ENCODE results near the gene RPRML. TPM values are rescaled to one million over a fixed set of nuclear protein-coding genes. Genes with fewer than 3 reads are reported as not detected.

RPRML gene
- total and polyA plus RNA-seq, 2 donors (not counting 1 experiment from before 2014, with no cell fraction given), result 0.89 TPM; not detected in 1

GRCh38 chr17:46986366-46986765 lies 7.3 kb upstream of the RPRML start:
- Histone ChIP-seq H2AFZ (ENCODE audit: insufficient read depth, low read depth, low read length, poor library complexity, severe bottlenecking) (no peak overlapping the region), H3K4me2 (replicated peaks; ENCODE audit: low read depth, low read length, poor library complexity, severe bottlenecking) (no peak overlapping the region), H3K4me1 (ENCODE audit: control insufficient read depth in 2 of 2, insufficient read depth in 2 of 2, low read length in 2 of 2) (peaks cover 10 to 11% of the 10 kb centered on the region in 2 donors), H3K4me3 (ENCODE audit: control extremely low read depth in 1 of 5, extremely low read depth in 1 of 5, insufficient read depth in 1 of 5, low read depth in 2 of 5, low read length in 4 of 5) (no peak overlapping the region), H3K9ac (ENCODE audit: low read length) (no peak overlapping the region), H3K79me2 (ENCODE audit: control insufficient read depth, insufficient read depth, low read length) (no peaks in the 10 kb centered on the region), H3K36me3 (replicated peaks in 1 of 2; ENCODE audit: control extremely low read depth in 1 of 2, control insufficient read depth in 1 of 2, extremely low read depth in 1 of 2, insufficient read depth in 2 of 2, low read length in 1 of 2) (no peaks in the 10 kb centered on the region), H3K9me3 (ENCODE audit: control extremely low read depth in 1 of 3, control insufficient read depth in 2 of 3, insufficient read depth in 1 of 3, low read length in 2 of 3) (peaks cover 0 to 2% (median 0%) of the 10 kb centered on the region in 3 donors), H4K20me1 (ENCODE audit: control insufficient read depth, insufficient read depth, low read length, poor library complexity, severe bottlenecking) (no peaks in the 10 kb centered on the region), H3K27ac (ENCODE audit: low read length in 2 of 2) (no peak overlapping the region), H3K27me3 (replicated peaks in 1 of 4; ENCODE audit: control extremely low read depth in 1 of 4, control insufficient read depth in 3 of 4, insufficient read depth in 4 of 4, low read length in 3 of 4) (peaks cover 0 to 2% (median 0%) of the 10 kb centered on the region in 4 experiments)
- Mint-ChIP-seq H3K27ac (no peak overlapping the region), H3K4me3 (no peak overlapping the region), H3K27me3 (peaks cover under 1% of the 10 kb centered on the region), H3K9me3 (ENCODE audit: insufficient read depth) (no peaks in the 10 kb centered on the region), H3K4me1 (peaks cover 20% of the 10 kb centered on the region)
- TF ChIP-seq CTCF (IDR thresholded peaks at IDR 0.05) (no peak), EZH2 (IDR thresholded peaks at IDR 0.05; ENCODE audit: borderline replicate concordance, insufficient read depth, low read depth, low read length, poor library complexity, severe bottlenecking) (no peak)
- 94% methylated on average over 7 of the region's 7 CpGs for WGBS (ENCODE audit: insufficient coverage)
- no peak for DNase-seq
- CTCF ChIA-PET, result interaction anchor here (1.0 kb wide), 1 partner anchor 46 kb away, joined by 3 read pairs; no protein-coding TSS in a partner anchor
- POLR2A ChIA-PET, result no interaction called here
- intact Hi-C loops (cut with micrococcal nuclease), result no loop called here
- no peak for ATAC-seq (ENCODE audit: low read depth)

GRCh38 chr17:46984892-46985291 lies 5.8 kb upstream of the RPRML start:
- ATAC-seq (ENCODE audit: low read depth) (no peak), DNase-seq (no peak)
- no peak overlapping the region for H3K4me3 Mint-ChIP-seq
- no peak overlapping the region for H3K4me3 ChIP-seq (ENCODE audit: control extremely low read depth in 1 of 5, extremely low read depth in 1 of 5, insufficient read depth in 1 of 5, low read depth in 2 of 5, low read length in 4 of 5)
- H2AFZ ChIP-seq (ENCODE audit: insufficient read depth, low read depth, low read length, poor library complexity, severe bottlenecking), result no peak overlapping the region
- no peak overlapping the region for H3K4me2 ChIP-seq (replicated peaks; ENCODE audit: low read depth, low read length, poor library complexity, severe bottlenecking)
- ChIA-PET POLR2A (no interaction called here), CTCF (interaction anchor here (1.4 kb wide), 1 partner anchor 43 kb away, joined by 5 read pairs; no protein-coding TSS in a partner anchor)
- no peaks in the 10 kb centered on the region for H3K79me2 ChIP-seq (ENCODE audit: control insufficient read depth, insufficient read depth, low read length)
- H3K4me1 Mint-ChIP-seq, result peaks cover 20% of the 10 kb centered on the region
- TF ChIP-seq CTCF (IDR thresholded peaks at IDR 0.05) (no peak), EZH2 (IDR thresholded peaks at IDR 0.05; ENCODE audit: borderline replicate concordance, insufficient read depth, low read depth, low read length, poor library complexity, severe bottlenecking) (no peak)
- H3K27ac ChIP-seq (ENCODE audit: low read length in 2 of 2), result no peak overlapping the region
- no peak overlapping the region for H3K27ac Mint-ChIP-seq
- intact Hi-C loops (cut with micrococcal nuclease), result no loop called here
- H3K9me3 Mint-ChIP-seq (ENCODE audit: insufficient read depth), result no peaks in the 10 kb centered on the region
- no peaks in the 10 kb centered on the region for H3K36me3 ChIP-seq (replicated peaks in 1 of 2; ENCODE audit: control extremely low read depth in 1 of 2, control insufficient read depth in 1 of 2, extremely low read depth in 1 of 2, insufficient read depth in 2 of 2, low read length in 1 of 2)
- 90% methylated on average over 4 of the region's 5 CpGs for WGBS (ENCODE audit: insufficient coverage)
- H3K27me3 Mint-ChIP-seq, result peaks cover 12% of the 10 kb centered on the region
- H4K20me1 ChIP-seq (ENCODE audit: control insufficient read depth, insufficient read depth, low read length, poor library complexity, severe bottlenecking), result no peaks in the 10 kb centered on the region
- peaks cover 0 to 3% of the 10 kb centered on the region in 2 donors for H3K4me1 ChIP-seq (ENCODE audit: control insufficient read depth in 2 of 2, insufficient read depth in 2 of 2, low read length in 2 of 2)
- H3K27me3 ChIP-seq (replicated peaks in 1 of 4; ENCODE audit: control extremely low read depth in 1 of 4, control insufficient read depth in 3 of 4, insufficient read depth in 4 of 4, low read length in 3 of 4), result peaks cover 0 to 10% (median 3%) of the 10 kb centered on the region in 4 experiments
- no peak overlapping the region for H3K9ac ChIP-seq (ENCODE audit: low read length)
- peaks cover 0 to 2% (median 0%) of the 10 kb centered on the region in 3 donors for H3K9me3 ChIP-seq (ENCODE audit: control extremely low read depth in 1 of 3, control insufficient read depth in 2 of 3, insufficient read depth in 1 of 3, low read length in 2 of 3)

Measured in B cell (primary cell).